Kidney epithelial cell (primary cell): ENCODE data around the gene KIF20B. TPM values are rescaled to one million over a fixed set of nuclear protein-coding genes. Genes with fewer than 3 reads are reported as not detected.

Experiments used
- DNase-seq: peaks from one replicate; pipeline ENCODE4 v3.0.0-alpha.2; 2010; ENCODE audit warnings: low read depth
- H3K27me3 ChIP-seq: 2 replicates; pipeline ENCODE4 v1.6.0; 2011; ENCODE audit warnings: low read length; ENCODE audit not compliant: control insufficient read depth, insufficient read depth
- H3K36me3 ChIP-seq: 2 replicates; pipeline ENCODE4 v1.5.1; 2011; ENCODE audit warnings: low read length; ENCODE audit not compliant: control insufficient read depth, insufficient read depth
- H3K4me3 ChIP-seq: 2 replicates; pipeline ENCODE4 v1.5.1; 2011; ENCODE audit warnings: low read depth, mild to moderate bottlenecking, control low read depth, low read length
- total RNA-seq: library from RNA; depleted of rRNA; stranded (reverse); fragments of >200 nt; gene quantifications from 2 replicates; pipeline ENCODE4 v1.2.3, GENCODE V29; 2015
- TF ChIP-seq, protein P1 (sequence below): IDR thresholded peaks from 2 replicates; pipeline ENCODE4 v1.5.1; 2011; ENCODE audit warnings: mild to moderate bottlenecking, moderate library complexity, low read length, control low read depth, inconsistent platforms; ENCODE audit not compliant: insufficient read depth, poor library complexity, severe bottlenecking

Gene KIF20B
- total RNA-seq, 1 donor from 2014 or later = 4.4 TPM

DNA sequence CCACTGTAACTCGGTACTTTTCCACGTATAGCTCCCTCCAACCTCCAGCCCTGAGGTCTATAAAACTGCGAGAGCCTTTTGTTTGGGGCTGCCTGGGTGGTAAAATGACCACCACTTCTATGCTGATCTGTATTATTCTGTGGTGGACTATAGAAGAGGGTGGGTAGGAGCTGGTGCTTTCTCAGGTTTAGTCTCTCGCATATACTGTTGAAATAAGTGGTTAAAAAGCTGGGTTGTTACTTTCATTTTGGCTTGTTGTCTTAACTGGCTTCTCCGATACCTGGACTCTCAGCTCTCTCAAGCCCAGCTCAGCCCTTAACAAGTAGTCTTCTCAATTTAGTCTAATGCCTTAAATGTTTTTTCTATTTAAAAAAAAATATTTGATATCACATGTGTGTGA is 70.3 kb downstream of the KIF20B start:
- no peak for DNase-seq
- TF ChIP-seq, protein P1, sequence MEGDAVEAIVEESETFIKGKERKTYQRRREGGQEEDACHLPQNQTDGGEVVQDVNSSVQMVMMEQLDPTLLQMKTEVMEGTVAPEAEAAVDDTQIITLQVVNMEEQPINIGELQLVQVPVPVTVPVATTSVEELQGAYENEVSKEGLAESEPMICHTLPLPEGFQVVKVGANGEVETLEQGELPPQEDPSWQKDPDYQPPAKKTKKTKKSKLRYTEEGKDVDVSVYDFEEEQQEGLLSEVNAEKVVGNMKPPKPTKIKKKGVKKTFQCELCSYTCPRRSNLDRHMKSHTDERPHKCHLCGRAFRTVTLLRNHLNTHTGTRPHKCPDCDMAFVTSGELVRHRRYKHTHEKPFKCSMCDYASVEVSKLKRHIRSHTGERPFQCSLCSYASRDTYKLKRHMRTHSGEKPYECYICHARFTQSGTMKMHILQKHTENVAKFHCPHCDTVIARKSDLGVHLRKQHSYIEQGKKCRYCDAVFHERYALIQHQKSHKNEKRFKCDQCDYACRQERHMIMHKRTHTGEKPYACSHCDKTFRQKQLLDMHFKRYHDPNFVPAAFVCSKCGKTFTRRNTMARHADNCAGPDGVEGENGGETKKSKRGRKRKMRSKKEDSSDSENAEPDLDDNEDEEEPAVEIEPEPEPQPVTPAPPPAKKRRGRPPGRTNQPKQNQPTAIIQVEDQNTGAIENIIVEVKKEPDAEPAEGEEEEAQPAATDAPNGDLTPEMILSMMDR = no peak
- H3K27me3 ChIP-seq = no peaks in the 10 kb centered on the region
- no peak overlapping the region for H3K4me3 ChIP-seq
- no peaks in the 10 kb centered on the region for H3K36me3 ChIP-seq

DNA sequence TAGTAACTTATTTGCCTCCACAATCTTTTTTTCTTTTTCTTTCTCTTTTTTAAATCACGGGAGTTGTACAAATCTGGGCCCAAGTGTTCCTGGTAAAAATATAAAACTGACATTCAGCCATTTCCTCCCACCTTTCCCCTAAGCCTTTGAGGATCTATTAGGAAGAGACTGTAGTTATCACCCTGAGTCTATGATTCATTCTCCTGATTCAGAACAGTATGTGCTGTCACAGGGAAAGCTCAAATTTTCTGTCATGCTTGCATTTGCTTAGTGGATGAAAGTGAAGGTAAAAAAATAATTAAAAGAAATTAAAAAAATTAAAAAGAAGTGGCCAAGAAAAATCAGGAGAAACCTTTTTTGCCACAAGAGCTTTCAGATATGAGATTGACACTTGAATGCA is 71.7 kb downstream of the KIF20B start:
- TF ChIP-seq, protein P1 = no peak
- no peaks in the 10 kb centered on the region for H3K36me3 ChIP-seq
- no peaks in the 10 kb centered on the region for H3K27me3 ChIP-seq
- no peak for DNase-seq
- no peak overlapping the region for H3K4me3 ChIP-seq

DNA sequence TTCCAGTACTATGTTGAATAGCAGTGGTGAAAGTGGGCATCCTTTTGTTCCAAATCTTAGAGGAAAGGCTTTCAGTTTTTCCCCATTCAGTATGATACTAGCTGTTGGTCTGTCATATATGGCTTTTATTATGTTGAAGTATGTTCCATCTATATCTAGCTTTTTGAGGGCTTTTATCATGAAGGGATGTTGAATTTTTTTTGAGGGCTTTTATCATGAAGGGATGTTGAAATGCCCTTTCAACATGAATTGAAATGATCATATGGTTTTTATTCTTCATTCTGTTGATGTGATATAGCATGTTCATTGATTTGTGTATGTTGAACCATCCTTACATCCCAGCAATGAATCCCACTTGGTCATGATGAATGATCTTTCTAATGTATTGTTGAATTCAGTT is 75.3 kb downstream of the KIF20B start:
- TF ChIP-seq, protein P1 = no peak
- no peaks in the 10 kb centered on the region for H3K36me3 ChIP-seq

DNA sequence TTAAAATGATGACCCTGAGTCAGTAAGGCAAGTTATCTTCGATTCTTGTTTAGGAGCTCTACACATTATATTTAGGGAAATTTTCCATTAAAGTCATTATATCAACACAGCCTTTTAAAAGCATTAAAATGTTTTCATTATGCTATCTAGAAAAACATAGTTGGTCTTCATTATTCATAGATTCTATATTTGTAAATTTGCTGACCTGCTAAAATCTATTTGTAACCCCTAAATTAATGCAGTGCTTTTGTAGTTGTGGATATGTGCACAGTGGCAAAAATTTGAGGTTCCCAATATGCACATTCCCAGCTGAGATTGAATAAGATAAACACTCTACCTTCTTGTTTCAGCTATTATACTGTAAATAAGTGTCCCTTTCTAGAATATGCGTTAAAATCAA is 81.1 kb downstream of the KIF20B start:
- H3K27me3 ChIP-seq = no peaks in the 10 kb centered on the region
- H3K4me3 ChIP-seq = no peak overlapping the region
- DNase-seq = no peak
- TF ChIP-seq, protein P1 = no peak
- H3K36me3 ChIP-seq = no peaks in the 10 kb centered on the region

More for the DNA sequence above, 75.3 kb downstream of the KIF20B start:
- Histone ChIP-seq H3K27me3 (no peaks in the 10 kb centered on the region), H3K4me3 (no peak overlapping the region)
- DNase-seq = no peak

DNA sequence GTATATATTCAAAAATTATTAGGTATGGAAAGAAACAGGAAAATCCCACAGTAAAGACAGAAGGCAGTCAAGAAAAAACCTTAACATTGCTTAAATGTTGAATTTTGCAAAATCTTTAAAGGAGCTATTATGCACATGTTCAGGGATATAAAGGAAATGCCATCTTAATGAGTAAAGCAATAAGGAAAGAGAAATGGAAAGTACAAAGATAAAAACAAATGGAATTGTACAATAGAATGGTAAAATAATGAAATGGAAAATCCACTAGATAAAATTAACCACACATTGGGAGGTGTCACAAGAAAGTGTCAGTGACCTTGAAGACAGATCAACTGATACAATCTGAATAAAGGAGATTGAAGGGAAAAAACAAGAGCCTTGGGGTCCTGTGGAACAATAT is 82.0 kb downstream of the KIF20B start:
- no peak for DNase-seq
- Histone ChIP-seq H3K36me3 (no peaks in the 10 kb centered on the region), H3K27me3 (no peaks in the 10 kb centered on the region), H3K4me3 (no peak overlapping the region)
- TF ChIP-seq, protein P1 = no peak

DNA sequence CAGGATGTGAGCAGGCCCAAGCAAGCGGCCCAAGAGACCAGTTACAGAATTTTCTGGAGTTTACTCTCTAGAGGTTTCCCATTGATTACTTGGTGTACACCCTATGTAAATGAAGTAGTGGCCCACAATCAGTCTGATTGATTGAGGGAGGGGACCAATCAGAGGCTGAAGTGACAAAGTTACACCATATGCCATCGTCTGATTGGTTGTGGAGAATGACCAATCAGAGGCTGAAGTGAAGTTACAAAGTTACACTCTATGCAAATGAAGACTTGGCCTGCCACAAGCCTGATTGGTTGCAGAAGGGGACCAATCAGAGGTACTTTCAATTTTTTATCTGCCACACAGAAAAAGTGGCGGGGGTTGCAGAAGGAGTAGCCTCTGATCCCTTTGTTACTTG is 83.7 kb downstream of the KIF20B start:
- no peak overlapping the region for H3K4me3 ChIP-seq
- H3K36me3 ChIP-seq = no peaks in the 10 kb centered on the region
- no peaks in the 10 kb centered on the region for H3K27me3 ChIP-seq
- no peak for DNase-seq
- TF ChIP-seq, protein P1 = no peak
